ENCODE measurements around the gene SLC30A2. TPM values are rescaled to one million over a fixed set of nuclear protein-coding genes. Genes with fewer than 3 reads are reported as not detected.

Gene SLC30A2
- polyA plus RNA-seq, 1 donor from 2014 or later = 0.46 TPM

DNA sequence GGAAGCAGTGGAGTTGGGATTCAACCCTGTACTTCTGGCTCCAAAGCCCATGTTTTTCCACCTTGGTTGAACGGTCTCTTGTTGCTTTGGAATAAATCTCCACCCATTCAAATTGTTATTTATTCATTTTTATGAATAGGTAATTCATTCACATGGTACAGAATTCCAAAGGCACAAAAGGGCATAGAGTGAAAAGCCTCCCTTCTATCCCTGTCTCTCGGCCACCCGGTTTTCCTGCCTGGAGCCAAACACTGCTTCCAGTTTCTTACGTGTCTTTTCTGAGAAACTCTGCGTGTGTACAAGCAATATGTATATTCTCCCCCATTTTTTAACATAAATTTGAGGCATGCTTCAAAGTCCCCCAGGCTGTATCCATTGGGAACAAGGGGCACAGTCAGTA is 20.4 kb downstream of the SLC30A2 start:
- H4K20me1 ChIP-seq (ENCODE audit: insufficient read depth) = no peaks in the 10 kb centered on the region
- H3K9me3 ChIP-seq (ENCODE audit: low read length) = no peaks in the 10 kb centered on the region
- no peaks in the 10 kb centered on the region for H3K36me3 ChIP-seq (ENCODE audit: insufficient read depth, low read length)
- no peaks in the 10 kb centered on the region for H3K79me2 ChIP-seq (replicated peaks; ENCODE audit: insufficient read depth, low read length)
- no peak overlapping the region for H3K4me2 ChIP-seq (ENCODE audit: low read length)
- H3F3A ChIP-seq (ENCODE audit: insufficient read depth, low read length, poor library complexity, severe bottlenecking) = no peaks in the 10 kb centered on the region
- H2AFZ ChIP-seq (ENCODE audit: low read depth, low read length) = no peak overlapping the region
- TF ChIP-seq TAF1 (IDR thresholded peaks at IDR 0.05; ENCODE audit: low read depth) (no peak), RAD21 (conservative IDR thresholded peaks at IDR 0.05) (no peak), REST (IDR thresholded peaks at IDR 0.05; ENCODE audit: borderline replicate concordance) (no peak), MXI1 (conservative IDR thresholded peaks at IDR 0.05; ENCODE audit: poor library complexity, severe bottlenecking) (no peak)
- TF ChIP-seq, protein P1, sequence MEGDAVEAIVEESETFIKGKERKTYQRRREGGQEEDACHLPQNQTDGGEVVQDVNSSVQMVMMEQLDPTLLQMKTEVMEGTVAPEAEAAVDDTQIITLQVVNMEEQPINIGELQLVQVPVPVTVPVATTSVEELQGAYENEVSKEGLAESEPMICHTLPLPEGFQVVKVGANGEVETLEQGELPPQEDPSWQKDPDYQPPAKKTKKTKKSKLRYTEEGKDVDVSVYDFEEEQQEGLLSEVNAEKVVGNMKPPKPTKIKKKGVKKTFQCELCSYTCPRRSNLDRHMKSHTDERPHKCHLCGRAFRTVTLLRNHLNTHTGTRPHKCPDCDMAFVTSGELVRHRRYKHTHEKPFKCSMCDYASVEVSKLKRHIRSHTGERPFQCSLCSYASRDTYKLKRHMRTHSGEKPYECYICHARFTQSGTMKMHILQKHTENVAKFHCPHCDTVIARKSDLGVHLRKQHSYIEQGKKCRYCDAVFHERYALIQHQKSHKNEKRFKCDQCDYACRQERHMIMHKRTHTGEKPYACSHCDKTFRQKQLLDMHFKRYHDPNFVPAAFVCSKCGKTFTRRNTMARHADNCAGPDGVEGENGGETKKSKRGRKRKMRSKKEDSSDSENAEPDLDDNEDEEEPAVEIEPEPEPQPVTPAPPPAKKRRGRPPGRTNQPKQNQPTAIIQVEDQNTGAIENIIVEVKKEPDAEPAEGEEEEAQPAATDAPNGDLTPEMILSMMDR (IDR thresholded peaks at IDR 0.05; ENCODE audit: poor library complexity, severe bottlenecking) = no peak
- H3K9me2 ChIP-seq (ENCODE audit: insufficient read depth, low read length) = no peaks in the 10 kb centered on the region
- H3K27ac ChIP-seq (ENCODE audit: low read length) = no peak overlapping the region
- H3K9ac ChIP-seq (ENCODE audit: low read length) = no peak overlapping the region
- H3K4me3 ChIP-seq (ENCODE audit: low read length) = no peak overlapping the region
- H3K27me3 ChIP-seq (ENCODE audit: insufficient read depth, low read depth, low read length) = no peaks in the 10 kb centered on the region

DNA sequence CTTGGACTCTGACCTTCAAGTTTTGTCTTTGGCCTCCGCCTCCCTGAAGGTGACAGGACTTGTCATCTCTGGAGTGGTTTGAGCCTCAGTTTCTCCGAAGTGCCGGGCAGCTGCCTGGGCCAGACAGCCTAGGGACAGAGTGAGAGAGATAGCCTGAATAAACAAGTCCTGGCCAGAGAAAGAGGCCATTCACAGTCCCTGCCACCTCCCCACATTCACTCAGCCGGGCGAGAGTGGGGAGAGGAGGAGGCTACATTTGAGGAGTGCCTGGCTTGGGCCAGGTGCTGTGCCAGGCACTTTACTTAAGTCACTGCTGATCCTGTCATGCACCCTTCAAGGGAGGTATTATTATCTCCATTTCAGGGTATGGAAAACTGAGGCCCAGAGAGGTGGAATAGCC is 20.9 kb downstream of the SLC30A2 start:
- TF ChIP-seq EZH2 (IDR thresholded peaks at IDR 0.05; ENCODE audit: borderline replicate concordance, insufficient read depth, low read length, poor library complexity, severe bottlenecking) (no peak), POLR2AphosphoS5 (IDR thresholded peaks at IDR 0.05) (no peak), SMC3 (conservative IDR thresholded peaks at IDR 0.05; ENCODE audit: poor library complexity) (no peak), RAD21 (conservative IDR thresholded peaks at IDR 0.05) (no peak), REST (IDR thresholded peaks at IDR 0.05; ENCODE audit: borderline replicate concordance) (no peak), EP300 (conservative IDR thresholded peaks at IDR 0.05; ENCODE audit: poor library complexity, severe bottlenecking) (no peak), MXI1 (conservative IDR thresholded peaks at IDR 0.05; ENCODE audit: poor library complexity, severe bottlenecking) (no peak), TAF1 (IDR thresholded peaks at IDR 0.05; ENCODE audit: low read depth) (no peak)
- TF ChIP-seq, protein P1 (IDR thresholded peaks at IDR 0.05; ENCODE audit: poor library complexity, severe bottlenecking) = no peak
- H3K4me3 ChIP-seq (ENCODE audit: low read length) = no peak overlapping the region
- H3F3A ChIP-seq (ENCODE audit: insufficient read depth, low read length, poor library complexity, severe bottlenecking) = no peaks in the 10 kb centered on the region
- H3K79me2 ChIP-seq (replicated peaks; ENCODE audit: insufficient read depth, low read length) = no peaks in the 10 kb centered on the region
- H3K4me2 ChIP-seq (ENCODE audit: low read length) = no peak overlapping the region
- no peaks in the 10 kb centered on the region for H3K9me3 ChIP-seq (ENCODE audit: low read length)
- no peaks in the 10 kb centered on the region for H3K27me3 ChIP-seq (ENCODE audit: insufficient read depth, low read depth, low read length)
- no peak overlapping the region for H2AFZ ChIP-seq (ENCODE audit: low read depth, low read length)
- no peaks in the 10 kb centered on the region for H3K36me3 ChIP-seq (ENCODE audit: insufficient read depth, low read length)
- no peak overlapping the region for H3K9ac ChIP-seq (ENCODE audit: low read length)
- H3K27ac ChIP-seq (ENCODE audit: low read length) = no peak overlapping the region
- H4K20me1 ChIP-seq (ENCODE audit: insufficient read depth) = no peaks in the 10 kb centered on the region
- no peaks in the 10 kb centered on the region for H3K9me2 ChIP-seq (ENCODE audit: insufficient read depth, low read length)
